Activated CD4-positive, alpha-beta memory T cell treated with anti-CD3 and anti-CD28 coated beads, Interleukin-2, amount 10 ng/mL, durations not matched to agents 7 days and 5 days (primary cell): ENCODE measurements around the gene OR9Q1. TPM values are rescaled to one million over a fixed set of nuclear protein-coding genes. Genes with fewer than 3 reads are reported as not detected.
"Not testable (repeated sequence)": the region's sequence is repeated elsewhere in the genome, so short reads cannot be mapped to it uniquely, and the experiment has no call there.

ENCODE experiments used
- CTCF ChIA-PET: fragments of 350-600 bp; sonication (Branson Sonifier 250); formaldehyde crosslinking; loops from one replicate; lab custom pipeline; 2021; ENCODE audit warnings: antibody characterized with exemption, inconsistent platforms; lab: Charles Lee
- POLR2A ChIA-PET: fragments of 350-600 bp; sonication (Branson Sonifier 250); formaldehyde crosslinking; loops from one replicate; lab custom pipeline; 2021; ENCODE audit warnings: antibody characterized with exemption; lab: Charles Lee
- DNase-seq: peaks from one replicate; pipeline ENCODE4 v3.0.0-alpha.2; 2020
- H3K27ac Mint-ChIP-seq: one replicate; pipeline ENCODE4 v1.8.0; 2021; ENCODE audit warnings: mild to moderate bottlenecking, mixed read lengths
- H3K27me3 Mint-ChIP-seq: one replicate; pipeline ENCODE4 v1.8.0; 2021; ENCODE audit warnings: mixed read lengths
- H3K36me3 Mint-ChIP-seq: one replicate; pipeline ENCODE4 v1.8.0; 2021; ENCODE audit warnings: low read depth, mixed read lengths
- H3K4me1 Mint-ChIP-seq: one replicate; pipeline ENCODE4 v1.8.0; 2021; ENCODE audit warnings: mixed read lengths
- H3K4me3 Mint-ChIP-seq: one replicate; pipeline ENCODE4 v1.8.0; 2021; ENCODE audit warnings: mild to moderate bottlenecking, mixed read lengths
- H3K9me3 Mint-ChIP-seq: one replicate; pipeline ENCODE4 v1.8.0; 2021; ENCODE audit warnings: mixed read lengths
- total RNA-seq, 2 experiments: library from RNA; stranded (reverse); gene quantifications; one replicate each; pipeline ENCODE4 v1.2.3, GENCODE V29; 2021

Gene OR9Q1
- not detected for total RNA-seq

- ChIA-PET CTCF (no interaction called here), POLR2A (no interaction called here)
- H3K4me3 Mint-ChIP-seq = no peak within 1 kb of the TSS
- H3K27me3 Mint-ChIP-seq = no peaks in the 10 kb centered on the region
- no peaks in the 10 kb centered on the region for H3K36me3 Mint-ChIP-seq
- no peaks in the 10 kb centered on the region for H3K4me1 Mint-ChIP-seq
- DNase-seq = no peak
- no peak within 1 kb of the TSS for H3K27ac Mint-ChIP-seq
- H3K9me3 Mint-ChIP-seq = no peaks in the 10 kb centered on the region
Measured at GRCh38 chr11:58023435-58023931, at the start of gene OR9Q1. TSS of gene OR9Q1 (plus strand) at chr11:58023881. CDS start at chr11:58179445, 155,564 bp downstream.

GRCh38 chr11:57974132-57974531, 49.5 kb upstream of the OR9Q1 start:
- Mint-ChIP-seq H3K9me3 (peaks cover 1% of the 10 kb centered on the region), H3K4me1 (no peaks in the 10 kb centered on the region), H3K27me3 (no peaks in the 10 kb centered on the region), H3K27ac (no peak overlapping the region), H3K4me3 (no peak overlapping the region), H3K36me3 (no peaks in the 10 kb centered on the region)
- ChIA-PET CTCF (no interaction called here), POLR2A (no interaction called here)
- no peak for DNase-seq

GRCh38 chr11:57974848-57975601, 48.7 kb upstream of the OR9Q1 start:
- peaks cover 1% of the 10 kb centered on the region for H3K9me3 Mint-ChIP-seq
- ChIA-PET POLR2A (no interaction called here), CTCF (no interaction called here)
- H3K27me3 Mint-ChIP-seq = no peaks in the 10 kb centered on the region
- no peak for DNase-seq
- H3K36me3 Mint-ChIP-seq = no peaks in the 10 kb centered on the region
- no peak overlapping the region for H3K27ac Mint-ChIP-seq
- H3K4me1 Mint-ChIP-seq = no peaks in the 10 kb centered on the region
- H3K4me3 Mint-ChIP-seq = no peak overlapping the region

- H3K4me1 Mint-ChIP-seq = no peaks in the 10 kb centered on the region
- DNase-seq = no peak
- ChIA-PET POLR2A (no interaction called here), CTCF (no interaction called here)
- H3K27ac Mint-ChIP-seq = no peak overlapping the region
- H3K4me3 Mint-ChIP-seq = no peak overlapping the region
- no peaks in the 10 kb centered on the region for H3K9me3 Mint-ChIP-seq
- no peaks in the 10 kb centered on the region for H3K36me3 Mint-ChIP-seq
- H3K27me3 Mint-ChIP-seq = peaks cover 2% of the 10 kb centered on the region
Measured at GRCh38 chr11:57977709-57978108, 46.0 kb upstream of the OR9Q1 start.

- H3K4me3 Mint-ChIP-seq = no peak overlapping the region
- H3K27ac Mint-ChIP-seq = no peak overlapping the region
- H3K4me1 Mint-ChIP-seq = no peaks in the 10 kb centered on the region
- H3K36me3 Mint-ChIP-seq = no peaks in the 10 kb centered on the region
- DNase-seq = no peak
- no peaks in the 10 kb centered on the region for H3K9me3 Mint-ChIP-seq
- POLR2A ChIA-PET = no interaction called here
- H3K27me3 Mint-ChIP-seq = peaks cover 2% of the 10 kb centered on the region
- CTCF ChIA-PET = no interaction called here
Measured at GRCh38 chr11:57978686-57979531, 44.8 kb upstream of the OR9Q1 start.

- Mint-ChIP-seq H3K27me3 (peaks cover 2% of the 10 kb centered on the region), H3K4me3 (no peak overlapping the region), H3K36me3 (no peaks in the 10 kb centered on the region), H3K27ac (no peak overlapping the region), H3K9me3 (no peaks in the 10 kb centered on the region), H3K4me1 (no peaks in the 10 kb centered on the region)
- ChIA-PET POLR2A (no interaction called here), CTCF (no interaction called here)
- no peak for DNase-seq
Measured at GRCh38 chr11:57979532-57980079, 44.1 kb upstream of the OR9Q1 start.

GRCh38 chr11:57980201-57980600, 43.5 kb upstream of the OR9Q1 start:
- no peaks in the 10 kb centered on the region for H3K36me3 Mint-ChIP-seq

GRCh38 chr11:57981536-57981935, 42.1 kb upstream of the OR9Q1 start:
- POLR2A ChIA-PET = no interaction called here
- H3K27ac Mint-ChIP-seq = no peak overlapping the region
- CTCF ChIA-PET = no interaction called here
- DNase-seq = no peak
- no peak overlapping the region for H3K4me3 Mint-ChIP-seq
- H3K4me1 Mint-ChIP-seq = no peaks in the 10 kb centered on the region
- H3K36me3 Mint-ChIP-seq = no peaks in the 10 kb centered on the region
- no peaks in the 10 kb centered on the region for H3K9me3 Mint-ChIP-seq
- H3K27me3 Mint-ChIP-seq = peaks cover 2% of the 10 kb centered on the region

More at GRCh38 chr11:57980201-57980600, 43.5 kb upstream of the OR9Q1 start:
- Mint-ChIP-seq H3K9me3 (no peaks in the 10 kb centered on the region), H3K4me1 (no peaks in the 10 kb centered on the region), H3K4me3 (no peak overlapping the region), H3K27ac (no peak overlapping the region), H3K27me3 (peaks cover 2% of the 10 kb centered on the region)
- DNase-seq = no peak
- POLR2A ChIA-PET = no interaction called here
- CTCF ChIA-PET = no interaction called here

- no peak for DNase-seq
- no peaks in the 10 kb centered on the region for H3K4me1 Mint-ChIP-seq
- no peak overlapping the region for H3K4me3 Mint-ChIP-seq
- H3K27me3 Mint-ChIP-seq = peaks cover 2% of the 10 kb centered on the region
- ChIA-PET CTCF (no interaction called here), POLR2A (no interaction called here)
- no peak overlapping the region for H3K27ac Mint-ChIP-seq
- no peaks in the 10 kb centered on the region for H3K36me3 Mint-ChIP-seq
- no peaks in the 10 kb centered on the region for H3K9me3 Mint-ChIP-seq
Measured at GRCh38 chr11:57982776-57983175, 40.9 kb upstream of the OR9Q1 start.

GRCh38 chr11:57983191-57983590, 40.5 kb upstream of the OR9Q1 start:
- no peak for DNase-seq
- H3K4me3 Mint-ChIP-seq = no peak overlapping the region
- no peaks in the 10 kb centered on the region for H3K9me3 Mint-ChIP-seq
- peaks cover 2% of the 10 kb centered on the region for H3K27me3 Mint-ChIP-seq
- ChIA-PET POLR2A (no interaction called here), CTCF (no interaction called here)
- no peaks in the 10 kb centered on the region for H3K4me1 Mint-ChIP-seq
- H3K27ac Mint-ChIP-seq = no peak overlapping the region
- H3K36me3 Mint-ChIP-seq = no peaks in the 10 kb centered on the region

GRCh38 chr11:57999523-57999922, 24.2 kb upstream of the OR9Q1 start:
- H3K27me3 Mint-ChIP-seq, H3K27ac Mint-ChIP-seq, DNase-seq, POLR2A ChIA-PET, H3K9me3 Mint-ChIP-seq, H3K4me1 Mint-ChIP-seq, CTCF ChIA-PET, H3K4me3 Mint-ChIP-seq, H3K36me3 Mint-ChIP-seq: not testable (repeated sequence)

GRCh38 chr11:58000021-58000420, 23.7 kb upstream of the OR9Q1 start:
- H3K36me3 Mint-ChIP-seq, H3K4me1 Mint-ChIP-seq, H3K27ac Mint-ChIP-seq, POLR2A ChIA-PET, H3K9me3 Mint-ChIP-seq, DNase-seq, H3K4me3 Mint-ChIP-seq, CTCF ChIA-PET, H3K27me3 Mint-ChIP-seq: not testable (repeated sequence)

- H3K4me1 Mint-ChIP-seq = no peaks in the 10 kb centered on the region
- no peak overlapping the region for H3K4me3 Mint-ChIP-seq
- CTCF ChIA-PET = no interaction called here
- H3K27ac Mint-ChIP-seq = no peak overlapping the region
- H3K9me3 Mint-ChIP-seq = no peaks in the 10 kb centered on the region
- H3K36me3 Mint-ChIP-seq = no peaks in the 10 kb centered on the region
- POLR2A ChIA-PET = no interaction called here
- no peak for DNase-seq
- peaks cover 4% of the 10 kb centered on the region for H3K27me3 Mint-ChIP-seq
Measured at GRCh38 chr11:58000699-58001098, 23.0 kb upstream of the OR9Q1 start.
